SIG-M5 treated with dmso at 0.1 percent for 504 hours (cell line): ENCODE measurements around the gene GULP1.
"Not testable (repeated sequence)": the region's sequence is repeated elsewhere in the genome, so short reads cannot be mapped to it uniquely, and the experiment has no call there.

Source experiments
- DNase-seq: peaks from one replicate; lab custom pipeline; 2025; ENCODE audit not compliant: unreplicated experiment; lab: John Stamatoyannopoulos, UW

GULP1 gene

GRCh38 chr2:188291617-188292347 is at the start of gene GULP1:
TSS of gene GULP1 (plus strand) at chr2:188291874. CDS start at chr2:188477703, 185,829 bp downstream.
- DNase-seq = no peak

- no peak for DNase-seq
Observed at GRCh38 chr2:188243381-188243780, 48.3 kb upstream of the GULP1 start.

DNA sequence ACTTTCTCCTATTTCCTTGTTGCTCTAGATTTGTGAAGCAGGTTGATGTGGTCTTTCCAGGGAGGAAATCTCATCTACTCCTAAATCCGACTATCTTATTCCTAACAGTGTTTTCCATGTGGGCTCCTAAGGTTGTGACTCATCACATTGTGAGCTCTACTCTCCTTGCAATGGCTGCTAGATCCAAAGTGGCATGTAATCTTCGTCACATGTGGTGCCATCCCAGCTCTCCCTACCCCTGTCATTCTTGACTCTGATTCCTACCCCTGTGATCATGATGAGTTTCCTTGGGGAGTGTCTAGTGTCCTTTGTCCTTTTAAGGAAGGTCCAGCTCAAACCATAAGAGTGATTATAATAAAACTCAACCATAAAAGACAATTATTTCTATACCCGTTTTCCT is 47.3 kb upstream of the GULP1 start:
- DNase-seq = no peak

- DNase-seq = no peak
Observed at GRCh38 chr2:188245230-188245629, 46.4 kb upstream of the GULP1 start.

GRCh38 chr2:188248513-188248912 is 43.2 kb upstream of the GULP1 start:
- DNase-seq = no peak

DNA sequence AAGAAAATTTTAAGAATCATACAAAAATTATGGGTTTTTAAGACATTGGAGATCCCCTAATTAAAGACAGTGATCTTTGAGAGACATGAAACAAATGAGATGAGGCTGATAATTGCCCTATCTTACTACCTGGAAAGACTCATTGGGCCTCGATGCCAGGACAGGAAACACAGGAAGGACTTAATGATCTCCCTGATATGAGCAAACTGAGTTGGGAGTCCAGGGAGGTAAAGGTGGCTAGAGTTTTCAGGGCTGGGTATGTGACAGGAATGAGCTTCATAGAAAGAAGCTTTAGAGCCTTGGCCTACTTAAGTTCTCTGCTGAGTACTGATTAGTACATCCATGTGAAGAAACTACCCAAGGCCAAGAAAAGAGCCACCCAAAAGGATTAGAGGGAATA is 40.6 kb upstream of the GULP1 start:
- no peak for DNase-seq

- DNase-seq = no peak
Observed at GRCh38 chr2:188256420-188256819, 35.3 kb upstream of the GULP1 start.

DNA sequence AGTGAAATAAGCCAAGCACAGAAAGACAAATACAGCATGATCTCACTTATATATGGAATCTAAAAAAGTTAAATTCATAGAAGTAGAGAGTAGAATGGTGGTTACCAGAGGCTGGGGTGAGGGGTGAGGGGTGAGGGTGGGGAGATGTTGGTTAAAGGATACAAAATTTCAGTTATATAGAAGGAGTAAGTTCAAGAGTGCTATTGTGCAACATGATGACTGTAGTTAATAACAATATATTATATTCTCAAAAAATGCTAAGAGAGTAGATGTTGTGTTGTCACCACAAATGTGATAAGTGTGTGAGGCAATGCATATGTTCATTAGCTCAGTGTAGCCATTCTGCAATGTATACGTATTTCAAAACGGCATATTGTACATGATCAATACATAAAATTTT is 26.4 kb upstream of the GULP1 start:
- DNase-seq = no peak

DNA sequence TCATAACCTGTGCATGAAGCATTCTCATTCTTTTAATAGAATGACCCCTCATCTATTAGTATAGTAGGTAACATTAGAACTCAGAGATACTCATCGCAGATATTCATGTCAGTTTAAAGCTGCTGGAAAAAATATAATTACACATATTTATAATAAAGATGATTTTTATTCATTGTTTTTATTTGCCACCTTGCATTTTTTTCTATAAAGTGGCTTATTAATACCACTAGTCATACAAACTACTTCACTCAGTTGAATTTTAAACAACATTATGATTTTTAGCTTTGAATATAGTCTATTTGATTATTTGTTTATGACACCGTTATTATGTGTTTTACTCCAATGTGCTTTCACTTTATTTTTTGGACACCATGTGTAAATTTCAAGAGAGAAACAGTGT is 23.9 kb upstream of the GULP1 start:
- DNase-seq = no peak

DNA sequence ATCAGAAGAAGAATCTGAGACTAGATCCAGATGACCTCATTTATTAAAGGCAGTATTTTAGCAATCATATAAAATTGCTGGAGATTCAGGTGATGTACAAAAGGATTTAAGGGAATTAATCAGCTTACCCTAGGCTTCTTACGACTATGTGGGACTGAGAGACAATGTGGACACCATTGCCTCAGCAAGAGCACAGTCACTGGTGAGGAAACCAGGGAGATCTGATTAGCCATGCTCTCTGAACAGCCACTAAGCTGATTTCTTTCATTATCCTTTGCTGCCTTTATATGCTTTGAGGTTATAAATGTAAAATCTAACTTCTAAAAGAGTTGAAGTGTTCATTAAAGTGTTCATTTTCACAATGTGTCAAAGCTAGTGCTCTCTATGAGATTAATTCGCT is 22.7 kb upstream of the GULP1 start:
- DNase-seq = no peak

GRCh38 chr2:188272121-188272520 is 19.6 kb upstream of the GULP1 start:
- DNase-seq = no peak

DNA sequence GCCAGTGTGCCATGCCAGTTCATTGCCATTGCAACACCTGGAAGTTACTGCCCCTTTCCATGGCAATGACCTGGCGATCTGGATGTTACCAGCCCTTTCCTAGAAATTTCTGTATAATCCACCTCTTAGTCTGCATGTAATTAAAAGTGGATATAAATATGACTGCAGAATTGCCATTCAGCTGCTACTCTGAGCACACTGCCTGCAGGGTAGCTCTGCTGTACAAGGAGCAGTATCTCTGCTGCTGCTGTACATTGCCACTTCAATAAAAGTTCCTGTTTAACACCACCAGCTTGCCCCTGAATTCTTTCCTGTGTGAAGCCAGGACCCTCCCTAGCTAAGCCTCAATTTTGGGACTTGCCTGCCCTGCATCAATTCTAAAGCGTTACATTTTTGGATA is 17.4 kb upstream of the GULP1 start:
- no peak for DNase-seq

GRCh38 chr2:188276255-188276654 is 15.4 kb upstream of the GULP1 start:
- no peak for DNase-seq

GRCh38 chr2:188277786-188278185 is 13.9 kb upstream of the GULP1 start:
- DNase-seq = no peak

DNA sequence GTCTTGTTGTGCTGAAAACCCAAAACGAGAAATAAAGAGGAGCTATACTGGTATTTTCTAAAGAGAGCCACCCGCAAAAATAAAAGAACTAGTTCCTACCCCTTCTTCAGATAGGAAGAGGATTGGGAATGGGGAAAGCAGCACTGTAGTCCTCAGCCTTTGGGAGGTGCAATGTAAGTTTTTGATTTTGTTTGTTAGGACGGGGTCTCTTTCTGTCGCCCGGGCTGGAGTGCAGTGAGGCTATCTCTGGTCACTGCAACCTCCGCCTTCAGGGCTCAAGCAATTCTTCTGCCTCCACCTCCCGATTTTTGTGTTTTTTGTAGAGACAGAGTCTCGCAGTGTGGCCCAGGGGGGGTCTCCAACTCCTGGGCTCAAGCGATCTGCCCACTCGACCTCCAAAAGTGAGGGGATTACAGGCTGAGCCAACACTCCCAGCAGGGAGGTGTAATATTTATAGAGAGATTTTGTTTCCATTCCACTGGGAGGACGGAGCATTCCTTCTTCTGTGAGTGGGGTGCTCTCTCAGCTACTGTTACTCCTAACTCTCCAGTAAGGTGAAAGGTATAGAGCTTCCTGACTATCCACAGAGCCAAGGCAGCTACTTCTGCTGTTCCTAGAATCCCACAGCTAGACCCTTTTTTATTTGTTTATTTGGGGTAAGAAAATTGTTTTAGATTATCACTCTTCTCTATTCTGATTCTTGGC is 13.1 kb upstream of the GULP1 start:
- no peak for DNase-seq

DNA sequence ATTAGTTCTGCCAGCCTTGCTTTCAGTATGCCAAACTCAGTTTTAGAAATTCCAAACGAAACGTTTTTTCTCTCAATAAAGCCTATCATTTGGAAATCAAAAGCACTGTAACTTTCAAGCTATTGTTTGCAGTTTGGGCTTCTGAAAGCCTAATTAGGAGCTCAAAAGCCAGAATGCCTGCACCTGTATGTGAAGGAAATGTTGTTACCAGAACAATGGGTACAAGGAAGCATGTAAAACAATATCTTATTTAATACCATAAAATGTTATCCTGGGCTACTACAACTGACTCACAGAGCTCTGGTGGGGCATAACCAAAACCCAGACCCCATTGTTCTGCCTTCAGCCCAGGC is 12.6 kb upstream of the GULP1 start:
- DNase-seq = no peak

DNA sequence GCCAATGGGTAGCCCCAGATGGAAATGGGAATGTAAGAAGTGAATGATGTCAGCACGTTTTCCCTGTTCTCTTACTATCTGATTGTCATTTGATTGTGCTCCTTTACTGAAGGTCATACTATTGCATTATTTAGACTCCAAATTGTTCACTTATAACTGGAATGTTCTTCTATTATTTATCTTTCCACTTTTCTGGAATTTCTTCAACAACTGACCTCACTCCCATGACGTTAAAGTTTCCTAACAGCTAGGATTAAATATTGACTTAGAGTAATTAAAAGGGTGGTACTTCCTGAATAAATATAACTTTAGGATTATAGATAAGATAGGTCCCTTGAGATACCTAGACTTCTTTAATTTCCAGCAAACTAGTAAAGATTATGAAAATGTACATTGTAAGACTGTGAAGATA is 10.9 kb upstream of the GULP1 start:
- no peak for DNase-seq

DNA sequence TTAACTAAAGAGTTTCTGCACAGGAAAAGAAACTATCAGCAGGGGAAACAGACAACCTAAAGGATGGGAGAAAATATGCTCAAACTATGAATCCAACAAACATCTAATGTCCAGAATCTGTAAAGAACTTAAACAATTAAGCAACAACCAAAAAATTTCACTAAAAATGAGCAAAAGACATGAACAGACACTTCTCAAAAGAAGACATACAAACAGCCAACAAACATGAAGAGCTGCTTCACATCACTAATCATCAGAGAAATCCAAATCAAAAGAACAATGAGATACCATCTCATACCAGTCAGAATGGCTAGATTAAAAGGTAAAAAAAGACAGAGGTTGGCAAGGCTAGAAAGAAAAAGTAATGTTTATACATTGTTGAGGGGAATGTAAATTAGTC is 8.8 kb upstream of the GULP1 start:
- no peak for DNase-seq

DNA sequence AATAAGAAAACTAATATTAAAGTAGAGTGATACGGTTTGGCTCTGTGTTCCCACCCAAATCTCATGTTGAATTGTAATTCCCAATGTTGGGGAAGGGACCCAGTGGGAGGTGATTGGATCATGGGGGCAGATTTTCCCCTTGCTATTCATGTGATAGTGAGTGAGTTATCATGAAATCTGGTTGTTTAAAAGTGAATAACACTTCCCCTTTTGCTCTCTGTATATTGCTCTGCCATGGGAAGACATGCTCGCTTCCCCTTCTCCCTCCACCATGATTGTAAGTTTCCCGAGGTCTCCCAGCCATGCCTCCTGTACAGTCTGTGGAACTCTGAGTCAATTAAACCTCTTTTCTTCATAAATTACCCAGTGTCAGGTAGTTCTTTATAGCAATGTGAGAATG is 7.4 kb upstream of the GULP1 start:
- DNase-seq = not testable (repeated sequence)

DNA sequence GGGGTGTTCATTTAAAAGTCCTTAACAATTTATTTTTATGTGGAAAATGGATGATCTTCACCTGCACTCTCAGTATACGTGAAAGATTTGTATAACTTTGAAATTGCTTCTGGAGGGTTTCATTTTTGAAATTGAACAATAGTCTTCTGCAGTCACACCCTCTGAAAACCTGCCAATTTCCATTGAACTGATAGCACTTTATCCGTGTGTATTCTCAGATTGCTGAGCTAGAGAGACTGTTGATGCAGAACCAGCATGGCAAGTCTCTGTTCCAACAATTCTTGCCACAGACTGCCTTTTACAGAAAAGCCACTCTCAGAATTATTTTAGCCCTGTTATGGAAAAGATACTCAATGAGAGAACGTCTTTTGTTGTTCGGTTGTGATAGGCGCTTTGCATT is 6.6 kb upstream of the GULP1 start:
- DNase-seq = no peak

GRCh38 chr2:188285774-188286173 is 5.9 kb upstream of the GULP1 start:
- DNase-seq = no peak

DNA sequence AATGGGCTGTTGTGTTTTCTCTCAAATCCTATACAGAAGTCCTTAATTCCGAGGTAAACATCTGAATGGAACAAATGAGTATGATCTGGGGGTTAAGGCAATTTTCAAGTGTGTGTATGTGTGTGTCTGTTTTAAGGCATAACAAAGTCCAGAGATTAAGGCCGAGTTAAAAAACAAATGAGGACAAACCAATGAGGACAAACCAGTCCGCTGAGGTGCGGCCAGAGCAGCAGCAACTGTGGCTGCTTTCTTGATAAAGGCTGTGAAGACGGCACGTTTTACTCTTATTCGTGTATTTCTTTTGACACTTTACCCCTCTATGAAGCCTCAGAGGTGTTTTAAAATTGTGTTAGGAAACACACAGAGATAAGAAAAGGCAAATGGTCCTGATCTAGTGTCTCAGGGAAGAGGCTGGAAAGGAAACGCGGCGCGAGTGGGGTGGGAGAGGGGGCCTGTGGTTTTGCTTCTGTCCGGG is 495 bp upstream of the GULP1 start:
- DNase-seq = no peak
